Activated T-cell treated with anti-CD3 and anti-CD28 coated beads, Interleukin-2, amount 50 U/mL, for 24 hours (primary cell): Measurements from ENCODE around the gene ACER3.
"Not testable (repeated sequence)": the region's sequence is repeated elsewhere in the genome, so short reads cannot be mapped to it uniquely, and the experiment has no call there.

Source experiments
- DNase-seq: peaks from one replicate; pipeline ENCODE4 v3.0.0-alpha.2; 2020
- H3K27ac Mint-ChIP-seq: 2 replicates; pipeline ENCODE4 v1.8.0; 2020; ENCODE audit warnings: mild to moderate bottlenecking, mixed read lengths
- H3K27me3 Mint-ChIP-seq: 2 replicates; pipeline ENCODE4 v1.8.0; 2020; ENCODE audit warnings: mixed read lengths
- H3K36me3 Mint-ChIP-seq: 2 replicates; pipeline ENCODE4 v1.8.0; 2020; ENCODE audit warnings: low read depth, mixed read lengths
- H3K4me1 Mint-ChIP-seq: 2 replicates; pipeline ENCODE4 v1.8.0; 2020; ENCODE audit warnings: low read depth, mixed read lengths
- H3K4me3 Mint-ChIP-seq: 2 replicates; pipeline ENCODE4 v1.8.0; 2020; ENCODE audit warnings: mild to moderate bottlenecking, moderate library complexity, mixed read lengths
- H3K9me3 Mint-ChIP-seq: 2 replicates; pipeline ENCODE4 v1.8.0; 2020; ENCODE audit warnings: mixed read lengths

Gene ACER3

GRCh38 chr11:77061258-77061657, 200.5 kb downstream of the ACER3 start:
- H3K9me3 Mint-ChIP-seq, DNase-seq, H3K27ac Mint-ChIP-seq, H3K36me3 Mint-ChIP-seq, H3K4me3 Mint-ChIP-seq, H3K4me1 Mint-ChIP-seq, H3K27me3 Mint-ChIP-seq: not testable (repeated sequence)

- DNase-seq: no peak
- Mint-ChIP-seq H3K4me1 (peaks cover 12% of the 10 kb centered on the region), H3K27ac (no peak overlapping the region), H3K9me3 (peaks cover 2% of the 10 kb centered on the region), H3K4me3 (no peak overlapping the region), H3K27me3 (no peaks in the 10 kb centered on the region), H3K36me3 (no peaks in the 10 kb centered on the region)
These were observed 202.2 kb downstream of the ACER3 start for GRCh38 chr11:77062924-77063323.

- H3K27ac Mint-ChIP-seq: no peak overlapping the region
- peaks cover 12% of the 10 kb centered on the region for H3K4me1 Mint-ChIP-seq
- DNase-seq: no peak
These were observed 202.7 kb downstream of the ACER3 start for GRCh38 chr11:77063407-77063806.

GRCh38 chr11:77063861-77064260, 203.1 kb downstream of the ACER3 start:
- H3K27me3 Mint-ChIP-seq: no peaks in the 10 kb centered on the region
- peaks cover 12% of the 10 kb centered on the region for H3K4me1 Mint-ChIP-seq
- DNase-seq: no peak
- H3K27ac Mint-ChIP-seq: no peak overlapping the region
- no peaks in the 10 kb centered on the region for H3K36me3 Mint-ChIP-seq
- no peak overlapping the region for H3K4me3 Mint-ChIP-seq
- peaks cover 2% of the 10 kb centered on the region for H3K9me3 Mint-ChIP-seq

More at GRCh38 chr11:77063407-77063806, 202.7 kb downstream of the ACER3 start:
- no peak overlapping the region for H3K4me3 Mint-ChIP-seq
- no peaks in the 10 kb centered on the region for H3K36me3 Mint-ChIP-seq
- H3K9me3 Mint-ChIP-seq: peaks cover 2% of the 10 kb centered on the region
- H3K27me3 Mint-ChIP-seq: no peaks in the 10 kb centered on the region

- Mint-ChIP-seq H3K27me3 (no peaks in the 10 kb centered on the region), H3K27ac (no peak overlapping the region), H3K4me1 (peaks cover 12% of the 10 kb centered on the region), H3K36me3 (no peaks in the 10 kb centered on the region), H3K9me3 (peaks cover 2% of the 10 kb centered on the region), H3K4me3 (no peak overlapping the region)
- no peak for DNase-seq
These were observed 204.0 kb downstream of the ACER3 start for GRCh38 chr11:77064648-77065217.

- no peaks in the 10 kb centered on the region for H3K27me3 Mint-ChIP-seq
- peak overlapping the region; percentile 77 for H3K27ac Mint-ChIP-seq
- H3K36me3 Mint-ChIP-seq: no peaks in the 10 kb centered on the region
- peak; percentile 43 for DNase-seq
- peak overlapping the region; percentile 76 for H3K4me3 Mint-ChIP-seq
- peaks cover 2% of the 10 kb centered on the region for H3K9me3 Mint-ChIP-seq
- H3K4me1 Mint-ChIP-seq: peaks cover 12% of the 10 kb centered on the region
These were observed 205.1 kb downstream of the ACER3 start for GRCh38 chr11:77065878-77066228.

GRCh38 chr11:77066229-77067042, 205.7 kb downstream of the ACER3 start, which contains the start of gene CAPN5:
Gene CAPN5 (plus strand): TSS chr11:77066971. CDS start chr11:77084887, 17,916 bp downstream.
- no peaks in the 10 kb centered on the region for H3K27me3 Mint-ChIP-seq
- H3K9me3 Mint-ChIP-seq: peaks cover 2% of the 10 kb centered on the region
- peak within 1 kb of the TSS; percentile 76 for H3K4me3 Mint-ChIP-seq
- peaks cover 12% of the 10 kb centered on the region for H3K4me1 Mint-ChIP-seq
- peak within 1 kb of the TSS; percentile 77 for H3K27ac Mint-ChIP-seq
- no peaks in the 10 kb centered on the region for H3K36me3 Mint-ChIP-seq
- peak; percentile 93 for DNase-seq

- Mint-ChIP-seq H3K27ac (no peak overlapping the region), H3K4me1 (peaks cover 23% of the 10 kb centered on the region), H3K27me3 (no peaks in the 10 kb centered on the region), H3K9me3 (no peaks in the 10 kb centered on the region), H3K4me3 (peak overlapping the region; percentile 63), H3K36me3 (no peaks in the 10 kb centered on the region)
- DNase-seq: no peak
These were observed 207.2 kb downstream of the ACER3 start for GRCh38 chr11:77067861-77068443.

- Mint-ChIP-seq H3K4me1 (peaks cover 29% of the 10 kb centered on the region), H3K9me3 (no peaks in the 10 kb centered on the region), H3K27me3 (no peaks in the 10 kb centered on the region), H3K27ac (no peak overlapping the region), H3K36me3 (no peaks in the 10 kb centered on the region), H3K4me3 (no peak overlapping the region)
- DNase-seq: no peak
These were observed 208.0 kb downstream of the ACER3 start for GRCh38 chr11:77068457-77069335.

- Mint-ChIP-seq H3K27me3 (no peaks in the 10 kb centered on the region), H3K4me1 (peaks cover 29% of the 10 kb centered on the region), H3K4me3 (no peak overlapping the region), H3K9me3 (no peaks in the 10 kb centered on the region), H3K27ac (no peak overlapping the region), H3K36me3 (no peaks in the 10 kb centered on the region)
- no peak for DNase-seq
These were observed 208.7 kb downstream of the ACER3 start for GRCh38 chr11:77069336-77069968.

- DNase-seq: peak; percentile 20
- Mint-ChIP-seq H3K27ac (no peak overlapping the region), H3K9me3 (no peaks in the 10 kb centered on the region), H3K36me3 (no peaks in the 10 kb centered on the region), H3K4me1 (peaks cover 29% of the 10 kb centered on the region), H3K4me3 (no peak overlapping the region), H3K27me3 (no peaks in the 10 kb centered on the region)
These were observed 209.4 kb downstream of the ACER3 start for GRCh38 chr11:77069969-77070582.

- no peak overlapping the region for H3K4me3 Mint-ChIP-seq
- no peak overlapping the region for H3K27ac Mint-ChIP-seq
These were observed 210.4 kb downstream of the ACER3 start for GRCh38 chr11:77071077-77071476.

GRCh38 chr11:77071671-77072605, 211.2 kb downstream of the ACER3 start:
- peak; percentile 29 for DNase-seq
- no peaks in the 10 kb centered on the region for H3K36me3 Mint-ChIP-seq
- H3K9me3 Mint-ChIP-seq: no peaks in the 10 kb centered on the region
- peak overlapping the region; percentile 32 for H3K27ac Mint-ChIP-seq
- no peak overlapping the region for H3K4me3 Mint-ChIP-seq
- peaks cover 22% of the 10 kb centered on the region for H3K4me1 Mint-ChIP-seq
- H3K27me3 Mint-ChIP-seq: no peaks in the 10 kb centered on the region

More at GRCh38 chr11:77071077-77071476, 210.4 kb downstream of the ACER3 start:
- no peaks in the 10 kb centered on the region for H3K36me3 Mint-ChIP-seq
- no peaks in the 10 kb centered on the region for H3K9me3 Mint-ChIP-seq
- peaks cover 23% of the 10 kb centered on the region for H3K4me1 Mint-ChIP-seq
- peak; percentile 14 for DNase-seq
- H3K27me3 Mint-ChIP-seq: no peaks in the 10 kb centered on the region
